Brain pericyte (primary cell): Measurements from ENCODE around the gene TBC1D3K.
"Not testable (repeated sequence)": the region's sequence is repeated elsewhere in the genome, so short reads cannot be mapped to it uniquely, and the experiment has no call there.

Source experiments
- DNase-seq: peaks from one replicate; pipeline ENCODE4 v3.0.0-alpha.2; 2012; ENCODE audit warnings: low read depth, low spot score

TBC1D3K gene

GRCh38 chr17:37924115-37924514 lies at the start of gene TBC1D3K:
Gene TBC1D3K (plus strand): TSS chr17:37924415. CDS start chr17:37926000, 1,585 bp downstream.
- DNase-seq: not testable (repeated sequence)

- DNase-seq: no peak
Observed at GRCh38 chr17:37884516-37884915, 39.7 kb upstream of the TBC1D3K start.

GRCh38 chr17:37885136-37885535 lies 39.1 kb upstream of the TBC1D3K start:
- no peak for DNase-seq

GRCh38 chr17:37888881-37889280 lies 35.3 kb upstream of the TBC1D3K start:
- no peak for DNase-seq

GRCh38 chr17:37896961-37897360 lies 27.3 kb upstream of the TBC1D3K start:
- not testable (repeated sequence) for DNase-seq
